GM21576 (cell line): Measurements from ENCODE around the gene MEAK7.

Experiments
- ATAC-seq: cut with Tn5 transposase; IDR thresholded peaks from one replicate; pipeline ENCODE4 v1.9.1; 2021; ENCODE audit warnings: mild to moderate bottlenecking, moderate library complexity; ENCODE audit not compliant: unreplicated experiment

MEAK7 gene

DNA sequence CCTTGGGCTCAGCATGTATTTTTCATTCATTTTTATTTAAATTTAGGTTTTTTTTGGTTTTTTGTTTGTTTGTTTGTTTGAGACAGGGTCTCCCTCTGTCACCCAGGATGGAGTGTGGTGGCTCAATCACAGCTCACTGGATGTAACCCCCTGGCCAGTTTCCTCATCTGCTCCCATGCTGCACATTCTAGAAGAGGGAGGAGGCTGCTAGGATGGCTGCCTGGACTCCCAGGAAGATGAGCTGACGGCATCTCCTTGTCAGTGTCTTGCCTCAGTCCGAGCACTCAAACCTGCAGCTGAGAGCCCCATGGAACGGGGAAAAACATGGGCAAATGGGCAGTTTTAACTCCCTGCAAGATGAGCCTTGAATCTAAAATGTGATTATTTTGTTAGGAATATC is 7.5 kb downstream of the MEAK7 start:
- no peak for ATAC-seq

DNA sequence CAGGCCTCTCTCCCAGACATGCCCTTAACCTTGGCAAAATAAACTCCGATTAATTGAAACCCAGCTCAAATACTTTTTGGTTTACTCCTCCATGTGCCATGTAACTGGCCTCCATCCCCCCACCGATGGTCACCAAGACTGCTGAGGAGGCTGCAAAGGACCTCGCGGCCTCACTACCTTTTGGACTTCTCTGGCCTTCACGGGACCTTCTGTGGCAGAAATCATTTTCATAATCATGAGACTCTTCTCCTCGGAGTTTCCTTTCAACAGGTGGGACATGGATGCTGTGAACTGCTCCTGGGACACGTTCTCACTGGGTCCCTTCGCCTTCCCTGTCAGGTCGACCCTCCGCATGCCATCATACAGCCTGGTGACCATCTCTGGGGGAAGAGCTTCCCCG is 9.0 kb downstream of the MEAK7 start:
- no peak for ATAC-seq

DNA sequence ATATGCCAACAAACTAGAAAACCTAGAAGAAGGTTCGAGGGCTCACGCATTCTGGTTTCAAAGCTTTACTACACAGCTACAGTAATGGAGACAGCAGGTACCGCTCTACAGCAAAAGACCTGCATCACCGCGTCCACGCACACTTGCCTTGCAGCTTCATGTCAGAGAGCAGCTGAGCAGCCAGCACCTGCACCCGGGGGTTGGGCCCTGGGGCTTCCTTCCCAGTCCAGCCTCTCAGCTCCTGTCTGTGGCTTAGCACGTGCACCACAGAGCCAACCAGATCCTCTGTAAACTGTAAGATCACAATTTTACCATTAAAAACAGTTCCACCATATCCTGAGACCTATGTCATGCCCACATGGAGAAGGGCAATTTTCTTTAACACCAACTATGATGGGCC is 15.3 kb downstream of the MEAK7 start:
- ATAC-seq: no peak

DNA sequence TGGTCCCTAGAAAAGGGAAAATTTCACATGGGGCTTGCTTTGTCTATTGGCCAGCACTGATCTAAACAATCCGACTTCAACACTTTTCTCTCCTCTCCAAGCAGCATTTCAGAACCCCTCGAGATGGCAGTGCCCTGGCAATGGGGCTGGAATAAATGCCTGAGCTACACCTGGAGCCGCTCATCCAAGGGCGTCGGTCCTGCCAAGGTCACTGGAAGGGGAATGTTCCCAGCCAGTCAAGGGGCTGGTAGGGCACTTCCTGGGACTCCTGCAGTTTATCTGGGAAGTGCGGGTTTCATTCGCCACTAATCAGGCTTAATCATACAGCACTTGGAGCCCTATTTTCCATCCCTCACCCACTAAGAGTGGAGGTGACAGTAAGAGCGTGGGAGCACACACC is 17.1 kb downstream of the MEAK7 start:
- ATAC-seq: no peak

DNA sequence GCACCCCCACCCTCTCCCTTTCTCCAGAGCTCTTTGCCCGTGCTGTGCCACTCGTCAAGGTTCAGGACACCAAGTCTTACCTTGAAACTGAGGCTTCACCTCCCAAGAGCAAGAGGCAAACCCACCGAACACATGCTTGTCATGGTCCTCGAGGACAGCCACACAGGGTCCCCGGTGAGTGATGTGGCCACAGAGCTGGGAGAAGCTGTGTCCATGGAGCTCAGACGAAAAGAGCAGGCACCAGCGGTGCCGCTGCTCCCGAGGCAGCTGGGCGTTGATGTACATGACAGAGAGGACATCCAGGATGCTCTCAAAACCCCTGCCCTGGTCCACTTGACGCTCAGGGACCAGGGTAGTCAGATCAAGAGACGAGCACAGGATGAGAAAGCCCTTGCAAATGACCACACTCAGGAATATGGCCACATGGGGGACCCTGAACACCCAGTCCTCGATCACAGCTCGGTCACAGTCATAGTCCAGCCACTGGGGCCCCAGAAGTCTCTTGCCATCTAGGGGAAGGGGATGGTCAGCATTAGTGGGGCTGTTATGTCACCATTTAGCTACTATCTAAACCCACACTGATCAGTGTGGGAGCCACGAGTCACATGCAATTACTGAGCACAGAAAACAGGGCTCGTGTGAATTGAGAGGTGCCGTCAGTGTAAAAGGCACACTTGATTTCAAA is 17.8 kb downstream of the MEAK7 start:
- ATAC-seq: no peak

DNA sequence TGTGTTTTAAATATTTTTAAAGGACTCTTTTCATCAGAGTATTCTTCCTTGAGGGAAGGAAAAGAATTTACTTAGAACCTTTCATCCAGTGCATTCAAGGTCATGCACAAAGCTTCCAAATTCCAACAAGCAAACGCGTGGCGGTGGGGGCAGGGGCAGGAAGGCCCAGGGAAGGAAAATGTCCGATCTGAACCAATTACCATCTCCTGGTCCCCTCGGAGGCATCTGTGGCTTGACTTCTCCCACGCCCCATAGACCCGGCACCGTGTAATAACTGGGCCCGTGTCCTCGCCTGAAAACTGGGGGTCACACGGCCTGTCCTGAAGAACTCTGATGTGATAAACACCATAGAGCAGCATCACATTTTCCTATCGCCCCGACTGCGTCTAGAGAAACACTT is 18.3 kb downstream of the MEAK7 start:
- no peak for ATAC-seq

DNA sequence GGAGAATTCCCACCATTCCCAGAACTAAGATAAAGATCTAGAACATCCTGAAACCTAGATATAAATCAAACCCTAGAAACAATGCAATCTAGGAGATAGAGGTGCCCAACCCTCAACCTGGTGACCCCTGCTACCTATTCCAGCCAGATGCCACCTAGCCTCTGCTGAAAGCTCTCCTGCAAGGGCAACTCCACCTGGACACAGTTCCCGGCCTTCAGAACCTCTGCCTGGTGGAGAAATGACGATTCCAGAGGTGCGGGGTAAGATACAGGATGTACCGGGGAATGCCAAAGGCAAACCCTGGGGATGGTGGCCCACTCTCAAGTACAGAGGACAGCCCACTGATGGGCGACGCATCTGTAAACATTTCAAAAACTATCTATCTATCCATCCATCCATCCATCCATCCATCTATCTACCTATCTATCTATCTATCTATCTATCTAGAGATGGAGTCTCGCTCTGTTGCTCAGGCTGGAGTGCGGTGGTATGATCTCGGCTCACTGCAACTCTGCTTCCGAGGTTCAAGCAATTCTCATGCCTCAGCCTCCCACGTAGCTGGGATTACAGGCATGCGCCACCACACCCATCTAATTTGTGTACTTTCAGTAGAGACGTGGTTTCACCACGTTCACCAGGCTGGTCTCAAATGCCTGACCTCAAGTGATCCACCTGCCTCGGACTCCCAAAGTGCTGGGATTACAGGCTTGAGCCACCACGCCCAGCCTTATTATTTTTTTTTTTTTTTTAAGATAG is 19.0 kb downstream of the MEAK7 start:
- no peak for ATAC-seq

DNA sequence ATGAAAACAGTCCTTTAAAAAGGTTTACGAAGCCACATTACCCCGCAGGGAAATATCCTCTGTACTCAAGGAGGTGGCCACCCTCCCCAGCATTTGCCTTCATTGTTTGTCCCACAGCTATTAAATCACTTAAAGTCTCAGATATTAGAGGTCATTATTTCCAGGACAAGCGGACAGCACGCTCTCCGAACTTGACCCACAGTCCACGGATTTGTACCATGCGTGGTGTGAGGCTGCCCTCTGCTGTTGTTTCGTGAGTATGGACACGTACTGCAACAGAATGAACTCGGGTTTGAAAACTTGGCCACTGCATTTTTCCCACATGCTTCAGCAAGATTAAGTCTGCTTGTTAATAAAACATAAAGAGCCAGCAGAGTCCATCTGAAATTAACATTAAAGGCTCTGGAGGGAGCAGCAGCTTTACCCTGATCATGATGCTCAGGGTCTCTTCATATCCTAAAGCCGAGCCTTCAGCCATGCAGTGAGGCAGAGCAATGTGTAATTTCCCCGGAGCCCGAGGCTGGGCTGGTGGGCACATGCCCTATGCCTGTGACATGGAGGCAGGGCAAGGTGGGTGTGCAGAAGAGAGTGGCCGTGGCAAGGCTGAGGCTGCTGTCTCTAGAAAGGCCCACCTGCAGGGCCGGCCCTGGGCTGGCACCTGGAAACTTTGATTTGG is 19.7 kb downstream of the MEAK7 start:
- ATAC-seq: no peak

DNA sequence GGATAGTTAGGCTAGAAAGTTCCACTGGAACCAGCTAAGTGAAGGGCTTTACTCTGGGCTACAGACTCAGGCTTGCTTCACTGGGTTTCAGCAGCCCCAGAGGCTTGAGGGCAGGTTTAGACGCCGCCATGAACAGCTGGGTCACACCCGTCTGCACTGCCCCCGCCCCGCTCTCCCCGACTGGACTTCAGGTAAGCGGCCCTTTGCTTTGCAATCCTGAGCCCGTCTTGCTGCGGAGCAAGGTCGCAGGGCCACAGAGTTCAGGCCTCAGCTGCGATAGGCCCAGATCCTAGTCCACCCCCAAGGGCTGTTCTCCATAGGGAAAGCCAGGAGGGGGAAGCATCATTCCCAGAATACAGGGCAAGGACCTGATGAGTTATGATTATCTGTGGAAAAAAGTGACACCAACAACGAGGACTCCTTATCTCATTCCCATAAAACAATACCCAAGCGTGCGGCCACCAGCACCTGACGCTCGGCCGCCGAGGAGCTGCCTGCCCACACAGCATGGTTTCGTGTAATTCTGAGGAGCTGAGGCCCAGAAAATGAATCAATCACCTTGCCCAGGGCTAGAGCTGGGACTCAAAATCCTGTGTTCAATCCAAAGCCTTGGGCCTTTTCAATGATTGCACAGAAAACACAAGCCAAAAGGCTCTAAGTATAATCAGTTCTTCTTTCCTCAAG is 20.4 kb downstream of the MEAK7 start:
- ATAC-seq: no peak

DNA sequence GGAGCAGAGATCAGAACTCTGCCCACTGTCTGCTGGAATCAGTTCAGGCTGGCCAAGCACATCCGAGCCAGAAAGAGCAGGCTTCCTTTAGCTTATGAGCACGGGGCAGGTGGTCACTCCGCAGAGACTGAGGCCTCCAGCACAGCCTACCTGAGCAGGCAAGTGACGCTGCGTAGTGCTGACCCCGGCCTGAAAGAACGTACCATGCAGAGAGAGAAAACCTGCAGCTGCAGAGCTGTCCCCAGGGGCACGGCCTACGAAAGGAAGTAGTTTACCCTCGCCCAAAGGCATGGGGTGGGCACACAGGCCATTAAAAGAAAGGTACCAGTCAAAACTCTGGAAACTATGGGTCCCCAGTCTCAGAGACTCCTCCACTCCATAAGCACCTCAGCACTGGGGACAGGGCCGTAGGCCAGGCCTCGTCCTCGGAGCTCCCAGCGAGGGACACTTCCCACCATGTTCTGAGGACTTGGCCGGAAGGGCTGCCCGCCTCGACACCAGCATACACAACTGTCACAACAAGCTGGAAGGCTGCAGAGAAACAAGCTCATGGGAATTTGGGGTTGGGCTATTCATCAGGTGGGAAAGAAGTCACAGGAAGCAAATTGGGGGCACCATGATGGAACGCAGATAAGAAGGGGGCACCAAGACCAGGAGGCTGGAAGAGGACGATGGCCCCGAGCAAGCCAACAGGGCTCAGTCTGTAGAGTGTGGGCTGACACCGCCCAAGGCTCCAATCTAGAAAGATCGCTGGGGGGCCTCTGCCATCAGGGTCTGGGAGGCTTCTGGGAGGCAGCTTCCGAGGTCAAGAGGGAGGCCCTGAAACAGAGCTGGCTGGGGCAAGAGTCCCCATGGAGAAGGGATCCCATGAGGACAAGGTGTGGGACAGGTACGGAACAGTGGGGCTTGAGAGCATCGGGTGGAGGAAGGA is 21.2 kb downstream of the MEAK7 start:
- ATAC-seq: no peak

DNA sequence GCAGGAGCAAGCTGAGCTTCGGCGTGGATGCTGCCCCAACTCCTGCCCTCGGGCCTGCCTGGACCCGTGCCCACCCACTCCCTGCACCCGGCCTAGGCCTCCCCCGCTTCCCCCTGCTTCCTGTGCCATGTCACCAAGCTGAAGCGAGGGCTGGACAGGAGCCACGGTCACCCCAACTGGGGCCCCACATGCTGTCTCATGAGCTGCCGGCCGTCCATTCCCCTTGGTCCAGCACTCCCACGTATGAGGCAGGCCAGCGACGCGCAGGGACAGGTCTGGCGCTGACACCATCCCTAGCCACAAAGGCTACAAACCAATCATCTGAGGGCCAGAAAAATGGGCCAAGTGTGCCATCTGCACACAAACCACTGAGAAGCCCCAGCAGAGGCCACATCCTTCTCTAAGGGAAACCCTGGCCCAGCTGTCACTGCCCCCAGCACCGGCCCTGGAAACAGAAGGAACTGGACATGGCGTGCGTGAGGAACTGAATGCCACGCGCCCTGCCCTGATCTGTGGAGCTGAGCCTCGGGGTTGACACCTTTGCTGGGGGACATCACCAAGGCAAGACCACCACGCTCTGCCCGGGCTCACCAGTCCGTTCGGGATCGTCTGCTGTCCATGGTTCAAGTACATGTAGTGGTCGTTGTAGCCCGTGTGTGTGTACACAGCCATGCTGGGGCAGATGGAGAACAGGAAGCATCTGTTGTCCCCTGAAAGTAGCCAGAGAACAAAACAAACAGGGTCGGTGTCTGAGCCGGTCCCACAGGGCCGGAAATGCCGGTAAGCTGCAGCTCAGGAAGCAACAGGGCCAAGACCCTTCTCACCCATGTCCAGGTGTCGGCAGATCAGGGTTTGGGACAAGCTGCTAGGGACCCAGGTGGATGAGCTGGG is 22.2 kb downstream of the MEAK7 start:
- no peak for ATAC-seq

DNA sequence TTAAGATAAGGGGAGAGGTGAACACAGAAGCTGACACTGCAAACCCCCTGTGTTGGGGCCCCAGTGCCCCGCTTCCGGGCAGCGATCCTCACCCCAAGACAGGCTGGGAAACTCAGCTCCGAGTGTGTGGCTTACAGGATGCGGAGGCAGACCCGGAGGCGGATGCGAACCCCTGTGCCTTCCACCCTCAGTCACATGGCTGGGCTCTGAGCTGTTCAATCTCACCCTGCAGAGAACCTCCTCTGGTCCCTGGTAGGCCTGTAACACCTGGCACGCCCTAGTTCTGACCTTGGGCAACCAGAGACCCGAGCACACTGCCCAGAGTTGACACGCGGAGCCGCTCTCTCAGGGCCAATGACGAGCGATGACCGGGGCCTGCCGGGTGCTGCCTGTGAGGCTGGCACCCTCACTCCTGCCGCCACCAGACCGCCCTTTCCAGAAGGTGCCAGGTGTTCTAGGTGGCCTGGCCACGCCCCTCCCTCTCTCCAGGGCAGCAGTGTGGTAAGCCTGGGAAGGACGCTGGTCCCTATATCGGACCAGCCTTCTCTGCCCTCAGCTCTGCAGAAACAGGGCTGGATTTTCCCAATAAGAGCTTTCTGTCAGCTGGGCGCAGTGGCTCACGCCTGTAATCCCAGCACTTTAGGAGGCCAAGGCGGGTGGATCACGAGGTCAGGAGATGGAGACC is 23.3 kb downstream of the MEAK7 start:
- ATAC-seq: no peak

DNA sequence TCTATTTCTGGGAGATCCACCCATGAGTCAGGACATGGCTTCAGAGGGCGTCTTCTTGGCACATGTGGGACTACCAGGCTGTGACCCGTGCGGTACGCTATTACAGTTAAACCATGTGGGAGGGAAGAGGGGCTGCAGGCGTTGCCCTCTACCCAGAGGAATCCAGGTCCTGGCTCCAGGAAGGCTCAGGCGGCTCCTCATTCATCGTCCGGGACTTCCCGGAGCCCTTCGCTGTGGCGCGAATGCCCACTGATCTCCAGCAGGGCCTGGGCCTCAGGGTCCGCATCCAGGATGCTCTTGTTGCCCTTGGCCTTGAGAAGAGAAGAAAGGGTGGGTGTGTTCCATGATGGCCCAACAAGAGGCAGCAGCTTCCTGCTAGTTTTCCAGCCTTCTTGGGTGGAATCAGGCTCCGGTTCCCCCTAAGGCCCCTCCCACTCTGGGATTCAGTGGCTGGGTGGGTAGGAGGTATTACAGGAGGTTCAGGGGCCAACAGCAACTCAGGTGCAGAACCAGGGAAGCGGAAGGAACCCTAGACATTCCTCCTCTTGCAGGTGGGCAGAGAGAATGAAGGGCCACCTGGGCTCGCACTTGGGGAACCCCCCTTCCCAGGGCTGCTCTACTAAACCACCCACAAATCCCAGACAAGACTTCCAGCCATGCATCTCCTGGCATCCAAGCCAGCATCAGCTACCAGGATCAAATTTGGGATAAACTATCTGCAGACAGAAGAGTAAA is 24.6 kb downstream of the MEAK7 start:
- ATAC-seq: no peak

DNA sequence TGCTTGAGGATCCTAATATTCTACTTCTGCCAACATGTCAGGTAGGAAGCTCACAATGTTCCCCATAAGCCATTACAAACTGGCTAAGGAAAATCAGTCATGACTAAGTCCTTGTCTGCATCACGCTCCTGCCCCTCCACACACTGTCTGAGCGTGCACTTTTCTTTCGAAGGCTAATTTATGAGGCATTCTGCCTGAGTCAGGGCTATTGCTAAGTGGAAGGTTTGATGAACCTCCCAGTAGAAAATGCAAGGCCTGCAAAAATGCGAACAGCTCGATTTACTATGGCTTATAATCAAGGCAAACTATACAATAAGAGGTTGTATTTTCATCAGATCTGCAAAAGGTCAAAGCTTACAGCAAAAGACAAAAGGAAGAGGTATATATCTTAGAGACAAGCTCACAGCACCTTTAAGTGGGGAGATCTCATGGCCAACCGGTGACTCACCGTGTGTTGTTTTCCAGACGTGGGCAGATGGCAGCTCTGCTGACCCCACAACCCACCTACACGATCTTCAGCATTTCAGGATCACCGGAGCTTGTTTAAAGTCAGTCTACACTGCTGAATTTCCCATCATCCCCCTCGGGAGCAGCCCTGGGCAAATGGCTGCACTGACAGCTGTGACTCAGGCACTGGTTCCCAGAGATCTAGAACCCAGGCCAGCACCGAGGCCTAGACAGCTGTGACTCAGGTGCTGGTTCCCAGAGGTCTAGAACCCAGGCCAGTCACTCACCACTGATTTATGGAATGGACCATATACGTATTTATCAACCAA is 26.1 kb downstream of the MEAK7 start:
- no peak for ATAC-seq

DNA sequence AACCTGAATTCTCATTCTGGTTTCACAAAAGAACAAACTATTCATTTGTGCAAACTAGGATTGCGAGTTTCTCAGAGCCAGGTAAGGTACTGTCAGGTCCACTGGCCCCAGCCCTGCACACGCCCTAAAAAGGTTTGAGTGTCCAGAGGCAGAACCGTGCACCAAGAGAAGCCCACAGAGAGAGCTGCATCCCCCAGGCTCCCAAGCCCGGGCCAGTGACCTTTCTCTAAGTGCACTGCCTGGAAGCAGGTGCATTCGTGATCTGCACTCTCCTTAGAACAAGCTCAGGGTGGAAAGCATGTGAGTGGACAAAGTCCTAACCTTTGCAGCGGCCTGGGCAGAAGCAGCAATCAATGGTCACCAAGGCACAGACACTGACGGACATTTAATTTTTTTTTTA is 26.8 kb downstream of the MEAK7 start:
- ATAC-seq: no peak

DNA sequence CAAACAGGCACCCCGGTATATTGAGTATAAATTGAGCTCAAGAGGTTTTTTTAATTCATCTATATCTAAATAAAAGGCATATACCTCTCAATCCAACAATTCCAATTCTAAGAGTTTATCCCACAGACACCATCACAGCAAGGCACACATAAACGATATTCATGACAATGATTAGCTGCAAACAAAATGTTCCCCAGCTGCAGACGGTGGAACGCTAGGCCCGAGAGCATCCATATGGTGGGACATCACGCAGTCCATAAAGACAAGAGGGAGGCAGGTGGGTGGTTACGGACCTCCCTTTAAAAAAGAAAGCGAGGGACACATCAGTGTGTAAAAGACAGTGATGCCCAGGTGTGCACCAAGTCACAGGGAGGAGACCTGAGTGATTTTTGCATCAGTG is 28.1 kb downstream of the MEAK7 start:
- no peak for ATAC-seq

DNA sequence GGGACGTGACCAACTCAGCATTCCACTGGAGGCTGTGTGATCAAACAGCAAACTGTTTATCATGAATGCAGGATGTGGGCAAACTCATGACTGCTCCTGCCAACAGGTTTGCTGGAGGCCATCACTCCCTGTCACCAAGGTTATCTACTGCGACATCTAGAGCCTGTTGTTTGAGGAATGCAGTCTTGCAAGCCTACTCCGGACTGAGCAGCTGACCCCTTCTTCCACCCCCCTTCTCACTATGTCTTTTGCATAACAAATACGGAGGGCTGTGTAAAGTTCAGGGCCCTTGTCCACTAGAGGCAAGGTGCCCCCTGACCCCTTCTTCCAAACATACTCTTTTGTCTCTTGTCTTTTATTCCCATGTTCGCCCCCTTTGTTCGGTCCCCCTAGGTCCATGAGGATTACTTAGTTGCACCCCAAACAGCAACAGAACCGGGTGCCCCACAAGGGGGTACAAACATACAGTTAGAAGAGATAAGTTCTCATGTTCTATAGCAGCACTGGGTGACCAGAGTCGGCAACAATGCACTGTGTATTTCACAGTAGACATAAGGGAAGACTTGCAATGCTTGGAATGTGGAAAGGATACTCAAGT is 28.7 kb downstream of the MEAK7 start:
- ATAC-seq: no peak
